NCI-H748 (cell line): ENCODE results near the gene PPP1R13B.
"Not testable (repeated sequence)": the region's sequence is repeated elsewhere in the genome, so short reads cannot be mapped to it uniquely, and the experiment has no call there.

Experiments
- DNase-seq: peaks from one replicate; lab custom pipeline; 2025; ENCODE audit not compliant: unreplicated experiment; lab: John Stamatoyannopoulos, UW

Gene PPP1R13B, protein sequence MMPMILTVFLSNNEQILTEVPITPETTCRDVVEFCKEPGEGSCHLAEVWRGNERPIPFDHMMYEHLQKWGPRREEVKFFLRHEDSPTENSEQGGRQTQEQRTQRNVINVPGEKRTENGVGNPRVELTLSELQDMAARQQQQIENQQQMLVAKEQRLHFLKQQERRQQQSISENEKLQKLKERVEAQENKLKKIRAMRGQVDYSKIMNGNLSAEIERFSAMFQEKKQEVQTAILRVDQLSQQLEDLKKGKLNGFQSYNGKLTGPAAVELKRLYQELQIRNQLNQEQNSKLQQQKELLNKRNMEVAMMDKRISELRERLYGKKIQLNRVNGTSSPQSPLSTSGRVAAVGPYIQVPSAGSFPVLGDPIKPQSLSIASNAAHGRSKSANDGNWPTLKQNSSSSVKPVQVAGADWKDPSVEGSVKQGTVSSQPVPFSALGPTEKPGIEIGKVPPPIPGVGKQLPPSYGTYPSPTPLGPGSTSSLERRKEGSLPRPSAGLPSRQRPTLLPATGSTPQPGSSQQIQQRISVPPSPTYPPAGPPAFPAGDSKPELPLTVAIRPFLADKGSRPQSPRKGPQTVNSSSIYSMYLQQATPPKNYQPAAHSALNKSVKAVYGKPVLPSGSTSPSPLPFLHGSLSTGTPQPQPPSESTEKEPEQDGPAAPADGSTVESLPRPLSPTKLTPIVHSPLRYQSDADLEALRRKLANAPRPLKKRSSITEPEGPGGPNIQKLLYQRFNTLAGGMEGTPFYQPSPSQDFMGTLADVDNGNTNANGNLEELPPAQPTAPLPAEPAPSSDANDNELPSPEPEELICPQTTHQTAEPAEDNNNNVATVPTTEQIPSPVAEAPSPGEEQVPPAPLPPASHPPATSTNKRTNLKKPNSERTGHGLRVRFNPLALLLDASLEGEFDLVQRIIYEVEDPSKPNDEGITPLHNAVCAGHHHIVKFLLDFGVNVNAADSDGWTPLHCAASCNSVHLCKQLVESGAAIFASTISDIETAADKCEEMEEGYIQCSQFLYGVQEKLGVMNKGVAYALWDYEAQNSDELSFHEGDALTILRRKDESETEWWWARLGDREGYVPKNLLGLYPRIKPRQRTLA

DNA sequence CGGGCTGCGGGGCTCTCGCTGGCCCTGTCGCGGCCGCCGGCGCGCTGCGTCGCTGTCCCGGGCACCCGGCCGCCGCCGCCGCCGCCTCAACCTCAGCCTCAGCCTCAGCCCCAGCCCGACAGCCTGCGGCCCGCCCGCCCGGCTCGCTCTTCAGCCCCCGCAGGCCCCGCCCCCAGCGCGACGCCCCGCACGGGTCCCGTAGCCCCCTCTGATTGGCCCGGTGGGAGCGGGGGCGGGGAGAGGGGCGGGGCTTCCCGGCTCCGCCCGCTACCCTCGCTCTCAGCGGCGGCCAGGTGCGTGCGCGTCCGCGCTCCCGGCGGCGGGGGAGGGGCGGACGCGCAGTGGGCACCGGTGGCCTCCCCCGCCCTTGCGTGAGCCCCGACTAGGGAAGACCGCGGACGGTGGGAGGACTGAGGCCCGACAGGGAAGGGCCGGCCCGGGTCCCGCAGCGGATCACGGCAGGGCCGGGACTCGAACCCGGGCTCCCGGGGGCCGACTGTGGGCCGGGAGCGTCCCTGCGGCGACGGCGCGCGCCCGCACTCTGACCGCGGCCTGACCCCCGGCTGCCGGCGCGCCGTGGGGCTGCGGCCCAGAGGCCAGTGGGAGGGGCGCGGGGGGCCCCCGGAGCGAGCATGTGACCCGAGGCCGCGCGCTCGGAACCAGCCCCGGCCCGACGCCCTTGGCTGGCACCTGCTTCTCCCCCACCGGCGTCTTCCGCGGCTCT, at the start of gene PPP1R13B:
Gene PPP1R13B, minus strand, starts transcription at position 125 of the 724 bp plus-strand sequence. CDS start 268 bp downstream, outside the sequence.
- DNase-seq, result peak; percentile 93

DNA sequence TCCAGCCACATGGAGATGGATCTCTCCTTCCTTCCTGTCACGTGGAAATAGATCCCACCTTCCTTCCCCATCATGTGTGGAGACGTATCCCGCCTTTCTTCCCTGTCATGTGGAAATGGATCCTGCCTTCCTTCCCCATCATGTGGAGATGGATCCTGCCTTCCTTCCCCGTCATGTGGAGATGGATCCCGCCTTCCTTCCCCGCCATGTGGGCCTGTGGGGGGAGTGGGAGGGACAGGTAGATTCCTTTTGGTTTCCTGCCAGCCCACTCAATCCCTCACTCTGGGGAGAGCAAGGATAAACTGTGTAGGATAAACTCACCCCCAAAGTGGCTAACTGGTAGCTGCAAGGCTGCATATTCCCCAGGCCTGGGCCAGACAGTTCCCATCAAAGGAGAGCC, 49.2 kb upstream of the PPP1R13B start:
- DNase-seq, result no peak

DNA sequence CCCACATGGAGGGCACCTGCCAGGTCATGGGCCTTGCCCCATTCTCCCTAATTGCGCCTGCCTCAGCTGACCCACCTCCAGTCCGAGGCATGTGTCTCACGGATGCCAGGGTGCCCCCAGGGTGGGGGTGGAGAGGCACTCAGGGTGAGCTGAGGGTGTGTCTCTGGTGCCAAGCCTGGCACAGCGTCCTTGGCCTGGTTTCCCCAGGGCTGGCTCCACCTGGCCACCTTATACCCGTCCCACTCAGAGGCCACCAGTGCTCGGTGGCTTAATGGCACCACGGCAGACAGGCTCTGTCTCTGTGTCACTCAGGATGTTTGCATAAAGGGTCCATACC, 47.3 kb upstream of the PPP1R13B start:
- no peak for DNase-seq

DNA sequence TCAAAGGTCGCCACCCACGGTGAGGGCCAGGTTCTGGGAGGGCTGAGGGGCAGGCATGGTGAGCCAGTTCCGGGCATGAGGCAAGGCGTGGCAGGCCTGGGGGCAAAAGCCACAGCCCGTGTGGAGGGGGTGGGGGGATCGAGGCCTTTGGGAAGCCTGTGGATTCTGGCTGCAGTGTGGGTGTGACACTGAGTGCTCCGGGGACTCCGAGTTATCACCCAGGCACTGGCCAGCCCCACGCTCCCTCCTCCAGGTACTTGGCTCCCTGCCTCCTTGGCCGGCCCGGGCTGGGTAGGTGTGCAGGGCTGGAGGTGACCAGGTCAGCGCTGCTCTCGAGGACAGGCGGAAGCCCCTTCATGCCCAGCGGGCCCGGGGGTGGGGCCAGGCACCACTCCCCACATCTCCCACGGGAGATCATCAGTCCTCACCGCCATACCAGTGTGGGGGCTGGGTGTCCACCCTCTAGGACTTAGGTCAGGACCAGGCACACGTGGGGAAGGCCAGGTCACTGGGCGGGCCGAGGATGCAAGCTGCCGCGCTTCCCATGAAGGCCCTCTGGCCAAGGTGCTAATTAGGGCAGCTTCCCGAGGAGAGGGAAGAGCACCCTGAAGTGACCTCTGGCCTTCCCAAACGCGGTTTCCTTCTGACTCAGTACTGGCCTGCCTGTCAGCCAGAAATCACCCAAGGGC, 46.8 kb upstream of the PPP1R13B start:
- no peak for DNase-seq

DNA sequence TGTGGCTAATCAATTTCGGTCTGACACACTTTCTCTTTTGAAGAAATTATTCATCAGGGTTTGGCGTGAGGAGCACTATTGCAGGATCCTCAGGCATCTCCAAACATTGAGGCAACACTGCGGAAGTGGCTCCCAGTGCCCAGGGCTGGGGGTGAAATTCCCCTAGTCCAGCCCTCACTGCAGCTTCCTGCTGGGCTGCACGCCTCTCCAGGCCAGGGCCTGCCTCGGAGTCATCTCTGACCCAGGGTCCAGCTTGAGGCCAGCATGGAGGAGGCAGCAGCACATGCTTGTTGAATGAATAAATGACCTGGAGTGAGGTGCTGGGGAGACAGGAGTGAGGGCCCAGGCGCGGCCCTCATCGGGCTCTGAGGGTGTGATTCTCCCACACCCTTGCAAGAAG, 44.9 kb upstream of the PPP1R13B start:
- DNase-seq, result no peak

DNA sequence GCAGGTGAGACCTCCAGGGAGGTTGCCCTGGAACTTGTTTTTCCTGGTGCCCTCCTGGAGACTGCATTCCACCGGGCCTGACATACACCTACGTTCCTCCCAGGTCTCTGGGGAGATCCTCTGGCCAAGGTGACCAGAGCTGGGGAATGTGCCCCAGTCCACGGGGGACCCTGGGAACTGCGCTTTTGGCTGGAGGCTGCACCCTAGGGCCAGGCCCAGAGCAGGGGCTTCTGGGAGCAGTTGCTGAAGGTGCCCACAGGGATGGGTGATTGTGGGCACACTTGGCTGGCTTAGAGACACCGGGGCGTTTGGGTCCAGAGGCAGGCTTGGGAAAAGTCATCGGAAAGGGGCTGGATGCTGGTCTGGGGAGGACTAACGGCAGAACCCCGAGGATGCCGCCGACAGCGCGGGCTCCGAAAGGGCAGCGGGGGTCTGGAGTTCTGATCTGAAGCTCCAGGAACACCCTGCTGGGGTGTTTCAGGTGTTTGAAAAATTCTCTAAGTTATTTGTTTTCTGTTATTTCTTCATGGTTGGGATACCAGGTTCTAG, 44.4 kb upstream of the PPP1R13B start:
- DNase-seq, result no peak

DNA sequence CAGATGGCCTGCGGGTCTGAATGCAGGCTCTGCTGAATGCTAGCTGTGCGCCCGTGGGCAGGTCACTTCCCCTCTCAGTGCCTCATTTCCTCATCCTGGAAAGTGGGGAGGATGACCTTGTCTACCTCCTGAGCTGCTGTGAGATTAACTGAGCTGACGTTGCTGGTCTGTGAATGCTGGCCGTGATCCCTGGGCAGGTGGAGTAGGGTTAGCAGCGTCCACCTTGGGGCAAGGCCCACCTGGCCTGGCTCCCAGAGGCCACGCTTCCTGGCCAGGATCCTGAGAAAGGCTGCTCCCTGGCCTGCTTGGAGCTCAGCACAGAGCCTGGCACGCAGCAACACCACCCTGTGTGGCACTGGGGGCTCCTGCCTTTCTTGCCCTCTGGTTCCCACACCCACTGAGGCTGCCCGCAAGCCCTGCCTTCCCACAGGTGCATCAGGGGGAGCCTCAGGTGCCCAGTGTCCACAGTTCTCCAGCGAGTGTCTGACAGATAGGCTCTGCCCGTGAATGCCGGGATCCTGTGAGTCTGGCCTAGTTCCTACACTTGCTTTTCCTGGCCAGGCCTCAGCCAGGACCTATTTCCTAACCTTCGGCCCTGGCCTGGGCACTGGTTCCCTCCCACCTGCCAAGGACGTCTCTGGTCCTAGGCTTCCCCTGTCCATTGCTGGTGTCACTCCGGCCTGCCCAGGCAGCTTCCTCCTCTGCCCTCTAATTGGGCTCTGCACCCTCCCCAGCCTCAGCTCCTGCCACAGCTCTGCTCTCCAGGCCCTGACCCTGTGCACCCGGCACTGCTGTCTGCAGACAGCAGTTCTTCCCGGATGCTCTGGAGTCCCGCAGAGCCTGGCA, 43.7 kb upstream of the PPP1R13B start:
- DNase-seq, result no peak

DNA sequence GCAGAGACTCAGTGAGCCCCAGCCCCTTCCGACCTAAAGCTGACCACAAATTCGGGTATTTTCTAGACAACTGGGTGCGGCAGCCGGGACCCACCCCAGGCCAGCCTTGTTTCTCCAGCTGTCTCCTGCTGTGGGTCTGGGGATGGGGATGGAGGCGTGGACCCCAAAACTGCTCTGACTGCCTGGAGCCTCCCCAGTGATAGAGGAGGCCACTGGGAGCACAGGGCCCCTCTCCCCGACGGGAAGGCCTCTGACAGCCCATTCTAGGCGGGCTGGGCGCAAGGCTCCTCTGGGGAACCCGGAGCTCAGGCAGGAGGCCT, 42.6 kb upstream of the PPP1R13B start:
- DNase-seq, result no peak

DNA sequence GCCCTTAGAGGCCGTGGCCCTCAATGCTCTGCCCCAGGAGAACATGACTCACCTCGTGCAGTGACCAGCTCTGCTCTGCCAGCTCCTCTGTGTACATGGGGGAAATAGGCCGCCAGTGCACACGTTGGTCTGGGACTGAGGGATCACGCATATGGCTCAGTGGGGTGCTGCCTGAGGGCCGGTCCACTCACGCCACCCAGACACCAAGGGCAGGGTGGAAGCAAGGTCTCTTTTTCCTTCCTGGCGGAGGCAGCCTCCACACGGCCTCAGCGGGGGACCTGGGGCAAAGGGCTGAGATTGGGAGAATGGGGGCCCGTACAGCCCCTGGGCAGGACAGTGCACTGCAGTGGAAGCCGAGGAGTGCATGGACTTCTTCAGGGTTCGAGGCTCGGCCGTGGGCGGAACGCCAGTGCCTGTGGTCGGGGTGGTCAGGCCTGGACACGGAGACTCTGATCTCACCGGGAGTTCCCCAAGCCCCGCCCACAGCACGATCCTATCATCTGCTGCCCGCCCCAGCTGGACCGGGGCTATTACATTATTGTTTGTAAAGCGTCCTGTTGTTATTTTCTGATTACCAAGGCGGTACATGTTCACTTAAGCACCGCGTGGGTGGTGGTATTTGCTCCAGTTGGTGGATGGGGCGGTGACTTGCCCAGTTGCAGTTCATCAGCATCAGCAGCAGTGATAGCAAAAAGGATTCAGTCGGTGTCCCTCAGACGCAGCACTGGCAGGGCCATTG, 42.1 kb upstream of the PPP1R13B start:
- no peak for DNase-seq

DNA sequence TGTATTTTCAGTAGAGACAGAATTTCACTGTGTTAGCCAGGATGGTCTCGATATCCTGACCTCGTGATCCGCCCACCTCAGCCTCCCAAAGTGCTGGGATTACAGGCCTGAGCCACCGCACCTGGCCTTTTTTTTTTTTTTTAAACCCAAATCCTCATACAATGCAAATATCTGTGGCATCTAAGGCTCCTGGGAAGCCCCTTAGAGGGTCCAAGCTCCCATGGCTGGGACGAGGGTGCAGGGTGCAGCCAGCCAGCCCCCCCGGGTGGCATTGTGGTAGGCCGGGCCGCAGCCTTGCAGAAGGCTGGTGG, 41.6 kb upstream of the PPP1R13B start:
- not testable (repeated sequence) for DNase-seq

DNA sequence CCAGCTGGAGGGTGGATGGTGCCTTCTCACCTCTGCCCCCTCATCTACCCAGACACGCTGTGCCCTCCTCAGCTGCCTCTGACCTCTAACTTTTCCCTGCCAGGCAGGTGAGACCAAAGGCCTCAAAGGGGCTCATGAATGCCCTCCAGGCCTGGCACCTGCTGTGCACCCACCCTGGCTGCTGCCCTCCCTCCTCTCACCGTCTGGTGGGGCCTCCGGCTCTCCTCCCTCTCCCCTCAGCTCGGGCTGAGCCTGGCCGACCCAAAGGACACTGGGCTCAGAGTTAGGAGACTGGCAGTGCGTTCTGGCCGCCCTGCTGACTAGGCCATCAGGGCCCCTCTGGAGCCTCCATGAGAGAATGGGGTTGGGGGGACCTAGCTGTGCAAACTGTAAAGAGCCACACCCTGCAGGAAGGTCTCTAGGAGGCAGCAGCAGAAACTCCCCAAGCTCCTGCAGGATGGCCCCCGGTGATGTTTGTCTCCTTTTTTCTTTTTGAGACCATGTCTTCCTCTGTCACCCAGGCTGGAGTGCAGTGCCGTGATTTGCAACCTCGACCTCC, 40.3 kb upstream of the PPP1R13B start:
- DNase-seq, result no peak

DNA sequence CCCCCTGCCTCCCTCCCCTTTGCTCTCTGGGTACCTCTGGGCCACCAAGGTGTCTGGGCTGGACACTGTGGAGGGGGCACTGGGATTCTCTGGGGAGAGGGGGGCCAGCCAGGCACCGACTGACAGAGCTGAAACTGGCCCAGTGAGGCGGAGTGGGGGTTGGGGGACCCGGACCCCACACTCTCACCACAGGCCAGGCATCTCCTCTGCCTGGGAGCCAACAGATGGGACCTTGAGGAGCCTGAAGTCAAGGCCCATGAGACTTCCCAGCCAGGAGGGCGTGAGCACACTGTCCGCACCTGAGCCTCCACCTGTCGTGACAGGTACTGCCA, 39.8 kb upstream of the PPP1R13B start:
- DNase-seq, result no peak

DNA sequence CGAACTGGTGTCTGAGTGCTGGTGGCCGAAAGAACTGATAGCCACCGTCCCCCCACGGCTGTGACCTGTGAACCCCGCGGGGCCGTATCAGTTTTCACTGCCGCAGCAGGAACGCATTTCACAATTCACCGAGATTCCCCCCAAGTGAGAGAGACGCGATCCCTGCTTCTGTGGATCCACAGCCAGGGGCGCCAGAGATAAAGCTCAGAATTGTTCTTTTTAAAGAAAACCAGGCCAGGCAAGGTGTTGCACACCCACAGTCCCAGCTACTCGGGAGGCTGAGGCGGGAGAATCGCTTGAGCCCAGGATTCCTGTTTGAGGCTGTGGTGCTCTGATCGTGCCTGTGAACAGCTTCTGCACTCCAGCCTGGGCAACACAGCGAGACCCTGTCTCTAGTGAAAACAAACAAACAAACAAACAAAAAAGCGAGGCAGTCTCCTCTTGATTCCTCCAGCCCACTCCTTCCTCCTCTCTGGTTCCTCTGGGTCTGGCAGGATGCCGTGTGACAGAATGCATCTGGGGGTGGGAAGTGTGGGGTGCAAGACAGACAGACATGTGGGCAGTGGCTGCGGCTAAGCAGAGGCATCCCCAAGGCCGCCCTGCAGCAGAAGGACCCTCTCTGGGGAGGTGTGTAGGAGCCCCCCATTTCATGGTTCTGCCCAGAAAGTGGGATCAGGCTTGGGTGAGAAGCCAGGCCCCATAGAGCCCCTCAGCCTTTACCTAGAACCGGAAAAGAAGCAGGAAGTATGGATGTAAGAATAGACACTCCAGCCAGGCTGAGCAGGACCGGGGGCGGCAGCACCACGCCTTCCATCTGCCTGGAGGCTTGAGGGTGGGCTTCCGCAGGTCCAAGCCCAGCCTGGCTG, 39.2 kb upstream of the PPP1R13B start:
- DNase-seq, result no peak

DNA sequence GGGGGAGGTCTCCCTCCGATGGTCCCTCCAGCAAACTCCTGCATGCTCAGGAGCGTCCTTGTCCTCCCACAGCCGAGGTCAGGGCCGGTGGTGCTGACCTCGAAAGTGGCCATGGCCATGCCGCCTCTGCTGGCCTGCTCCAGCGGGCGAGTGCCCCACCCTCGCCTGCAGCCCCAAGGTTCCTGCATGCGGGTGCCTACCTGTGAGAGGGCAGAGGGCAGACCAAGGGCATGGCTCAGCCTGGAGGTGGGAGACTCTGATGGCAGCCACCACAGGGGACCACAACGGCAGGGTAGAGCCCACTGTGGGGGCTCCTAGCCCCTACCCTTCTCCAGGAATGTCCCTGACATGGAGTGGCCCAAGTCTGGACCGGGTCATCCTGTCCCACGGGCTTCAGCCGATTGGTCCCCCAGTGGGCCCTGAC, 38.1 kb upstream of the PPP1R13B start:
- no peak for DNase-seq

DNA sequence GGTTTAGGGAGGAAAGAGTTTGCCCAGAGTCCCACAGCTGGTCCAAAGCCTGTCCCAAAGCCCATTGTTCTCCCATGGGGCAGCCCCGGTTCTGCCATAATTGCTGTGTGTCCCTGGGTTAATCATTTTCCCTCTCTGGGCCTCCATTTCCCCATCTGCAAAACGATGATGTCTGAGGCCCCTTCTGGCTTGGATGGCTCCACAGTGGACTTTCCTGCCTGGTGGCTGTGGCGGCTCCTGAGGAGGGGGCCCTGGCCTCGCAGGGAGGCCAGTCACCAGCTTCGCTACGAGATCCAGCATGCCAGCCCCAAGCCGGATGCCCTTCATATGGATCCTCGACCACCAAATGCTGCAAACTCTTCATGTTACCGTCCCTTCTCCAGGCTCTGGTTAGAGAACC, 37.5 kb upstream of the PPP1R13B start:
- no peak for DNase-seq

DNA sequence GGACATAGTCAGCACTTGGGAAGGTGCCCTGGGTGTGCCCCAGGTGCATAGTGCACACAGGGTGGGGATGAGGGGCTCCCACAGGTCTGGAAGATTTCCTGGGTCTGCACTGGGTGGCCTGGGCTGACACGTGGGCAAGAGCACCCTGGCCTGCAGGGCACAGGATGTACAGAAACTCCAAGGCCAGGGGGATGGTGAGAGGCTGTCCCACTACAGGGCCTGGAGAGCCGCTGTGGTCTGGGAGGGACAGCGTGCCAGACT, 35.8 kb upstream of the PPP1R13B start:
- no peak for DNase-seq

DNA sequence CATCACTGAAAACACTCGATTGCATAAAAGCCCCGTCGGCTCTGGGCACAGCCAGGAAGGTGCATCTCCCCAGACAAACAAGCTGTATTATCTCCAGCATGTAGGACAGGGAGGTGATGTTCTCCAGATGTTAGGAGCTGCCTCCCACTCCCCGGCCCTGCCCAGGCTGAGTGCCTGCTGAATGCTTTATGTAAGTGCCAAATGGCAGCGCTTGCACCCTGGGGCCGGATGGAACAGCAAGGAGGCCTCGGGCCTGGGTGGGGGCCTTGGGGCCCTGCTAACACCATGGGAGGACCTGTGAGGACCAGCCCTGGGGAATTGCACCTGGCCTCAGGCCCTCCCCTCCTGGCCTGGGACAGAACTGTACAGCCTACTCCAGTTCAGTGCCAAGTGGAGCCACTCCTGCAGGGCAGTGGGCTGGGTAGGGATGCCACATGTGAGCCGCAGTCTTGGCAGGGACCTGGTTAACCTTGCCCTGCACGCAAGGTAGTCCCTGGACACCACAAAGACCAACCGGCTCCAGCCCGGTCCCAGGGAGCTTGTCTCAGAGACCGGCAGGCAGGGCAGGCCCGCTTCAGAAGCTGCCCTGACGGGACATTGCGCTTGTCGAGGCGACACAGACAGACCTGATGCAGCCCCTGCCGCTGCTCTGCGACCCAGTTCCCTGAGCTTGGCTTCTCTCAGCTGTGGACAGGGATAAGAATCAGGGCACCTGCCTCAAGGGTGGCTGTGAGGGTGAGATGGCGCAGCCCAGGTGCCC, 35.3 kb upstream of the PPP1R13B start:
- DNase-seq, result no peak
